Right ventricle myocardium inferior (tissue), 1 donor: ENCODE data around the gene SEMA6B. TPM values are rescaled to one million over a fixed set of nuclear protein-coding genes. Genes with fewer than 3 reads are reported as not detected.
A peak's percentile ranks its signal among the peaks of the same experiment; 100 is the strongest.

Source experiments
- ATAC-seq: fragments of 200-7000 bp; cut with Tn5 transposase; one replicate; pipeline ENCODE4 v1.9.1; 2020; ENCODE audit warnings: mild to moderate bottlenecking, moderate library complexity
- DNase-seq: peaks from one replicate; pipeline ENCODE4 v3.0.0; 2021; ENCODE audit errors: missing footprints
- intact Hi-C: fragments of 100-400 bp; cut with DNase I; formaldehyde crosslinking; loops from one replicate; pipeline ENCODE4 v1.11.0; 2022
- total RNA-seq: library from RNA; stranded (reverse); fragmentation: NEBNext Ultra II Directional; extraction: Animal tissue kit (Norgen Biotek cat#: 25700); gene quantifications from one replicate; pipeline ENCODE4 v1.2.1, GENCODE V29; 2021
- donor health status: DM: no; HTN: yes; CAD: no; lungs with severe emphysema.

The SEMA6B gene
- total RNA-seq, 1 donor from 2014 or later, result 16.7 TPM

GRCh38 chr19:4518345-4519171, 40.9 kb downstream of the SEMA6B start, which contains the start of gene PLIN4:
TSS of gene PLIN4 (minus strand) at chr19:4518486. CDS start at chr19:4518272, 214 bp downstream.
- peak; percentile 87 for DNase-seq
- ATAC-seq, result peak; percentile 82
- intact Hi-C loops, result no loop called here

- ATAC-seq, result no peak
- DNase-seq, result no peak
- intact Hi-C loops, result no loop called here
Observed at GRCh38 chr19:4517451-4518057, 41.9 kb downstream of the SEMA6B start.

DNA sequence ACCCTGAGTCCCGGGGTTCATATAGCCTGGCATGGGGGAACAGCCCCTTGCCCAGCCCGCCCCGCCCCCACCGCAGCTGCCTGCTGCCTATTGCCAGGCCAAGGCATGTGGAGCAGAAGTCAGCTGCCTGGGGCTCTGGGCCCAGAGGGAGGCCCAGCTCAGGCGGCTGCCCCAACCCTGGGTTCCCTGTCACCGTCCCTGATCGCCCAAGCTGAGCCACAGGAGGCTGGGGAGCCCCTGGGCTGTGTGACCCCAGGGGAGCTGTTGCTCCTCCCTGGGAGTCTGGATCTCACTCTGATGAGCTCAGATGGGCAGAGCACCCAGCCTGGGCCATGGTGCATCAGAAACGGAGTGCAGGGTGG, 42.6 kb downstream of the SEMA6B start:
- no peak for DNase-seq
- peak; percentile 52 for ATAC-seq
- intact Hi-C loops, result no loop called here

- intact Hi-C loops, result no loop called here
- ATAC-seq (peak; percentile 14), DNase-seq (no peak)
Observed at GRCh38 chr19:4516199-4516938, 43.1 kb downstream of the SEMA6B start.

DNA sequence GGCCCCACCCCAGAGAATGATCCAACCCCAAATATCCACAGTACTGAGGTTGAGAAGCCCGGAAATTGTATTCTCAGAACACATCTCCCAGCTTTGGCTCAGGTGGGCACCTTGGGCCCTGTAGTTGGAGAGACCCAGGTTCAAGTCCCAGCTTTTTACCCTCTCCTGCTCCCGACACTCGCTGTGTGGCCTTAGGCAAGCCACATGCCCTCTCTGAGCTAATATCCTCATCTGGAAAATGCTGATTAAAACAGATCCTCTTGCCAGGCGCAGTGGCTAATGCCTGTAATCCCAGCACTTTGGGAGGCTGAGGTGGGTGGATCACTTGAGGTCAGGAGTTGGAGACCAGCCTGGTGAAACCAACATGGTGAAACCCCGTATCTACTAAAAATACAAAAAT, 43.8 kb downstream of the SEMA6B start:
- DNase-seq (no peak), ATAC-seq (no peak)
- intact Hi-C loops, result no loop called here

DNA sequence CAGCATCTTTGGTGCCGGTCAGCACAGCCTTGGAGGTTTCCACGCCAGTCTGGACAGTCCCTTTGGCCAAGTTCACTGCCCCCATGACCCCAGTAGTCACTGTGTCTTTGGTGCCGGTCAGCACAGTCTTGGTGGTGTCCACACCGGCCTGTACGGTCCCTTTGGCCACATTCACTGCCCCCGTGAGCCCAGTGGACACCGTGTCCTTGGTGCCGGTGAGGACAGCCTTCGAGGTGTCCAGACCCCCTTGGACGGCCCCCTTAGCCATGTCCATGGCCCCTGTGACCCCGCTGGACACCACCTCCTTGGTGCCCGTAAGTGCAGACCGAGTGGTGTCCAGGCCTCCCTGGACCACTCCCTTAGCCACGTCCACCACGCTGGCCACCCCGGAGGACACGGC, 46.2 kb downstream of the SEMA6B start:
- ATAC-seq (no peak), DNase-seq (no peak)
- intact Hi-C loops, result no loop called here

DNA sequence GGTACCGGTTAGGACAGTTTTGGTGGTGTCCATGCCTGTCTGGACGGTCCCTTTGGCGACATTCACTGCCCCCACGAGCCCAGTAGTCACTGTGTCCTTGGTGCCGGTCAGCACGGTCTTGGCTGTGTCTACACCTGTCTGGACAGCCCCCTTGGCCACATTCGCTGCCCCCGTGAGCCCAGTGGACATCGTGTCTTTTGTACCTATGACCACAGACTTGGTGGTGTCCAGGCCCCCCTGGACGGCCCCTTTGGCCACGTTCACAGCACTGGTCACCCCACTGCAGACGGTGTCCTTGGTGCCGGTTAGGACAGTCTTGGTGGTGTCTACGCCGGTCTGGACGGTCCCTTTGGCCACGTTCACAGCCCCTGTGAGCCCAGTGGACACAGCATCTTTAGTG, 47.4 kb downstream of the SEMA6B start:
- intact Hi-C loops, result no loop called here
- DNase-seq, result no peak
- no peak for ATAC-seq

DNA sequence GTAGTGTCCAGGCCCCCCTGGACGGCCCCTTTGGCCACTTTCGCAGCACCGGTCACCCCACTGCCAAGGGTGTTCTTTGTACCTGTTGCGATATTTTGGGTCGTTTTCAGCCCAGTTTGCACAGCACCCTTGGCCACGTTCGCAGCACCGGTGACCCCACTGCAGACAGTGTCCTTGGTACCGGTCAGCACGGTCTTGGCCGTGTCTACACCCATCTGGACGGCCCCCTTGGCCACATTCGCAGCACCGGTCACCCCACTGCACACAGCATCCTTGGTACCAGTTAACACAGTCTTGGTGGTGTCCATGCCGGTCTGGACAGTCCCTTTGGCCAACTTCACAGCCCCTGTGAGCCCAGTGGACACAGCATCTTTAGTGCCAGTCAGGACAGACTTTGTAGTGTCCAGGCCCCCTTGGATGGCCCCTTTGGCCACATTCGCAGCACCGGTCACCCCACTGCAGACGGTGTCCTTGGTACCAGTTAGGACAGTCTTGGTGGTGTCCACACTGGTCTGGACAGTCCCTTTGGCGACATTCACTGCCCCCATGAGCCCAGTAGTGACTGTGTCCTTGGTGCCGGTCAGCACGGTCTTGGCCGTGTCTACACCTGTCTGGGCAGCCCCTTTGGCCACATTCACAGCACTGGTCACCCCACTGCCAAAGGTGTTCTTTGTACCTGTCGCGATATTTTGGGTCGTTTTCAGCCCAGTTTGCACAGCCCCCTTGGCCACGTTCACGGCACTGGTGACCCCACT, 48.0 kb downstream of the SEMA6B start:
- intact Hi-C loops, result no loop called here
- ATAC-seq (peak; percentile 17), DNase-seq (no peak)

- DNase-seq (no peak), ATAC-seq (no peak)
- intact Hi-C loops, result no loop called here
Observed at GRCh38 chr19:4510435-4511255, 48.8 kb downstream of the SEMA6B start.

DNA sequence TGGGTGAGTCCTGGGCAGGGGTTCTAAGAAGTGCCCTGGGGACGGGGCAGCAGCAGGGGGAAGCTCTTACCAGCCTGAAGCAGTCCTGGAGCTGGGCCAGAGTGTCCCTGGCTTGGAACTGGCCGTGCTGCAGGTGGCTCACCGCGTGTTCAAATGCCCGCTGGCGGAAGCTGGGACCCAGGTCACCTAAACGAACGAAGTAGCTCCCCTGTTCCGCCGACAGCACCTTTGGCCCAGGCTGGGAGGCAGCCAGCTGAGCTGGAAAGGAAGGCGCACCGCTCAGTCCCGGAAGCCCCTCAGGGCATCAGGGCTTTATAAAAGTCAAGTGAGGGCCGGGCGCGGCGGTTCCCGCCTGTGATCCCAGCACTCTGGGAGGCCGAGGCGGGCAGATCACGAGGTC, 50.8 kb downstream of the SEMA6B start:
- intact Hi-C loops, result no loop called here
- no peak for DNase-seq
- no peak for ATAC-seq

DNA sequence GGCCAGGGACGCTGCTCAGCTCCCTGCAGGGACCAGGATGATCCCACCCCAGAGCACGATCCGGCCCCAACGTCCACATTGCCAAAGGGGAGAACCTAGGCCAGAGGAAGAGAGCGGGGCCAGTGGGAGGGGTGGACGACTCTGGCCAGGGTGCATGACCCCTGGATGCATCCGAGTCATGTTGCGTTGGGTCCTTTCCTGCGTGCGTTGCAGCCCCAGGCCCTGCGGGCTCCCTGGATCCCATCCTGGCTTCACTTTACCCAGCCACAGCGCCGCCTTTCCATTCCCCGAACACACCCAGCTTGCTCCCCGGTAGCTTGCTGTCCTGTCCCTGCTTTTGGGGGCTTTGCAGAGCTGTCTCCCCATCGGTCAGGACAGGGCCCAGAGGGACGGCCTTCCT, 51.7 kb downstream of the SEMA6B start:
- intact Hi-C loops, result no loop called here
- ATAC-seq, result no peak
- DNase-seq, result no peak

GRCh38 chr19:4507150-4507452, 52.4 kb downstream of the SEMA6B start:
- intact Hi-C loops, result no loop called here
- no peak for DNase-seq
- no peak for ATAC-seq

DNA sequence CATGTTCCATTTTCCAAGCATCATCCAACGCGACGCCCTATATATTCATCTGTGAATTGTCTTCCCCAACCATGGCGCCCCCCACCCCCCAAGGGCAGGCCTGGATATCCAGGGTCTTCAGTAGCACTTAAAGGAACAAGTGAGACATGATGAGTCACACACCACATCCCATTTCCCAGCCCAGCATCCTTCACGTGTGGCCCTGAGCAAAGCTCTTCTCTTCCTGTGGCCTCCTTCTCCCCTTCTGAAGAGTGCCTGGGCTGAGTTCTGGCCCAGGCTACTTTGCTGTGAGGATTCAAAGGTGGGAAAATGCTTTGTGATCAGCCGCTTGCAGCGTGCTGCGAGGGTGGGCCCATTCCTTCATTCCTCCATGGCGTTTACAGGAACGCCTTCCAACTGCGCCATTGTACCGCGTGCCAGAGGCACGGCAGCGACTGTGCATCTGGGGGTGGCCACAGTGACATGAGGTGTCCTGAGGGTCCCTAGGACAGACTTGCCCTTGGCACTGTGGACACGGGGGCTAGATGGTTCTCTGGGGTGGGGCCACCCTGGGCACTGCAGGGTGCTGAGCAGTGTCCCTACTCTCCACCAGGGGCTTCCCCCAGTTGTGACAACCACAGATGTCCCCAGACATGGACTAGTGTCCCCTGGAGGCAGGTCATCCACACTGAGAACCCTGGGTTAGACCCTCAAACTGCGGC, 52.9 kb downstream of the SEMA6B start:
- no peak for ATAC-seq
- DNase-seq, result no peak
- intact Hi-C loops, result no loop called here

DNA sequence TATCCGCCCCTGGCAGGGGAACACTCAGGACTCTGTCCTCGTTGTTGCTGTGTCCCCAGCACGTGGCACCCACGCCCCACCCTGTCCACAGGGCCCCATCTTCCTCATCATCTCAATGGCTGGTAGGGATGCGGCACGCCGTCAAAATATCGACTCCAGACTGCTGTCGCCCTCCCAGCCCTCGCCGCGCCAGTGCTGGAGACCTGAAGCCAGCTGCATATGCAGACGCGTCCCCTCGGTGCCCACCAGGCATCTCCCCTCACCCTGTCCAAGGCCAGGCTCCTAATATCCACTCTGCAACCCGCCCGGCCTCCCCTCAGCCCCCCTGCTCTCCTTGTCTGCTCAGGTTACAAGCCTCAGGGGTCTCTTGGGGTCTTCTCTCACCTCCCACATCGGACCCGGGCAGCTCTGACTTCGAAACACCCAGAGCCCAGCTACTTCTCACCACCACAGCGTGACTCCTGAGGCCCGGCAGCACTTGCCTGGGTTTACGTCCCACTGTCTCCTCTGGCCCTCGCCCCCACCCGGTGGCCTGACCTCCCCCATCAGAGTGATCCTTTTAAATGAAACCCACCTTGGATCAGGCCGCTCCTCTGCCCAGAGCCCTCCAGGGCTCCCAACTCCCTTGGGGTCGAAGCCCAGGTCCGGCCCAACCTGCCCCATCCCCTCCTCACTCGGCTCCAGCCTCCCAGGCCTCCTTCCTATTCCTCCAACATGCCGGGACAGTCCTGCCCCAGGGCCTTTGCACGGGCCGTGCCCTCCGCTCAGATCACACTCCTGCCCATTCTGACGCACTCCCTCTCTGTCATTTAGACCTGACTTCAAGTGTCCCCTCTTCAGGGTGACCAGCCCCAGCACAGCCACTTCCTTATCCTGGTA, 53.7 kb downstream of the SEMA6B start:
- intact Hi-C loops, result no loop called here
- no peak for DNase-seq
- no peak for ATAC-seq

GRCh38 chr19:4504891-4505569, 54.5 kb downstream of the SEMA6B start:
- no peak for DNase-seq
- intact Hi-C loops, result no loop called here
- no peak for ATAC-seq

GRCh38 chr19:4504297-4504701, 55.2 kb downstream of the SEMA6B start:
- no peak for ATAC-seq
- intact Hi-C loops, result no loop called here
- no peak for DNase-seq

- DNase-seq (no peak), ATAC-seq (no peak)
- intact Hi-C loops, result no loop called here
Observed at GRCh38 chr19:4503825-4504170, 55.7 kb downstream of the SEMA6B start.
